Prostate gland (tissue), 2 donors: ENCODE measurements around the gene PARD6A.
"Not testable (repeated sequence)": the region's sequence is repeated elsewhere in the genome, so short reads cannot be mapped to it uniquely, and the experiment has no call there.

Experiments used
- POLR2A ChIP-seq: fragments of 450-650 bp; IDR thresholded peaks from one replicate; pipeline ENCODE4 v1.6.1; 2016; ENCODE audit warnings: antibody characterized with exemption, mild to moderate bottlenecking
- POLR2AphosphoS5 ChIP-seq: sonication (generic); formaldehyde crosslinking; IDR thresholded peaks from one replicate; pipeline ENCODE4 v1.6.1; 2017; ENCODE audit warnings: antibody characterized with exemption
- TF ChIP-seq, protein P1 (sequence below), 4 experiments: fragments of 200-600 bp in 2 of 4; fragments of 450-650 bp in 2 of 4; sonication (generic) in 2 of 4; IDR thresholded peaks; 1 replicate in 3 of 4; 2 replicates in 1 of 4; pipeline ENCODE4 v1.5.1; 2016 to 2019; ENCODE audit warnings: antibody characterized with exemption in 4 of 4, mild to moderate bottlenecking in 2 of 4, moderate library complexity in 2 of 4

DNA sequence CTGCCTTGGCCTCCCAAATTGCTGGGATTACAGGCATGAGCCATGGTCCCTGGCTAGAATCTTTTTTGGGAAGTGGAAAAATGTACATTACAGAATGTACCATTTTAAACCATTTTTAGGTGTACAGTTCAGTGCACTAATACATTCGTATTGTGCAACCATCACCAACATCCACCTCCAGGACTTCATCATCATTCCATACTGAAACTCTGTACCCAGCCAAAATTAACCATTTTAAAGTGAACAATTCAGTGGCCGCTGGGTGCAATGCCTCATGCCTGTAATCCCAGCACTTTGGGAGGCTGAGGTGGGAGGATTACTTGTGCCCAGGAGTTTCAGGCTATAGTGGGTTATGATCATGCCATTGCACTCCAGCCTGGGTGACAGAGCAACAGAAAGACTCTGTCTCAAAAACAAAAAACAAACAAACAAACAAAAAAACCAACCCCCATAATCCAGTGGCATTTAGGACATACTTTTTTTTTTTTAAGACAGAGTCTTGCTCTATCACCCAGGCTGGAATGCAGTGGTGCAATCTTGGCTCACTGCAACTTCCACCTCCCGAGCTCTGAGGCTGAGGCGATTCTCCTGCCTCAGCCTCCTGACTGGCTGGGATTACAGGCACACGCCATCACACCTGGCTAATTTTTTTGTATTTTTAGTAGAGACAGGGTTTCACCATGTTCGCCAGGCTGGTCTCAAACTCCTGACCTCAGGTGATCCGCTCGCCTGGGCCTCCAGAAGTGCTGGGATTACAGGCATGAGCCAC is 32.9 kb downstream of the PARD6A start:
- TF ChIP-seq, protein P1, sequence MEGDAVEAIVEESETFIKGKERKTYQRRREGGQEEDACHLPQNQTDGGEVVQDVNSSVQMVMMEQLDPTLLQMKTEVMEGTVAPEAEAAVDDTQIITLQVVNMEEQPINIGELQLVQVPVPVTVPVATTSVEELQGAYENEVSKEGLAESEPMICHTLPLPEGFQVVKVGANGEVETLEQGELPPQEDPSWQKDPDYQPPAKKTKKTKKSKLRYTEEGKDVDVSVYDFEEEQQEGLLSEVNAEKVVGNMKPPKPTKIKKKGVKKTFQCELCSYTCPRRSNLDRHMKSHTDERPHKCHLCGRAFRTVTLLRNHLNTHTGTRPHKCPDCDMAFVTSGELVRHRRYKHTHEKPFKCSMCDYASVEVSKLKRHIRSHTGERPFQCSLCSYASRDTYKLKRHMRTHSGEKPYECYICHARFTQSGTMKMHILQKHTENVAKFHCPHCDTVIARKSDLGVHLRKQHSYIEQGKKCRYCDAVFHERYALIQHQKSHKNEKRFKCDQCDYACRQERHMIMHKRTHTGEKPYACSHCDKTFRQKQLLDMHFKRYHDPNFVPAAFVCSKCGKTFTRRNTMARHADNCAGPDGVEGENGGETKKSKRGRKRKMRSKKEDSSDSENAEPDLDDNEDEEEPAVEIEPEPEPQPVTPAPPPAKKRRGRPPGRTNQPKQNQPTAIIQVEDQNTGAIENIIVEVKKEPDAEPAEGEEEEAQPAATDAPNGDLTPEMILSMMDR (IDR thresholded peaks at IDR 0.05), result not testable (repeated sequence)
- not testable (repeated sequence) for TF ChIP-seq POLR2A, POLR2AphosphoS5
